SK-N-SH treated with all-trans-retinoic acid at 6 μM for 48 hours (cell line): Measurements from ENCODE around the gene CGREF1.

Experiments used
- ATAC-seq: fragments of 200-7000 bp; cut with Tn5 transposase; 3 replicates; pipeline ENCODE4 v1.9.1; 2020; ENCODE audit warnings: mild to moderate bottlenecking, moderate library complexity
- ARNTL ChIP-seq: fragments of 450-650 bp; formaldehyde crosslinking; IDR thresholded peaks from 2 replicates; pipeline ENCODE4 v1.5.0; 2020; ENCODE audit warnings: low read depth, mild to moderate bottlenecking, moderate library complexity, borderline replicate concordance
- BACH2 ChIP-seq: fragments of 250-450 bp; sonication (Bioruptor Pico); IDR thresholded peaks from 2 replicates; pipeline ENCODE4 v1.9.0; 2021; ENCODE audit warnings: mild to moderate bottlenecking, borderline replicate concordance
- CREB5 ChIP-seq: fragments of 250-450 bp; sonication (Bioruptor Pico); IDR thresholded peaks from 2 replicates; pipeline ENCODE4 v1.5.1; 2020; ENCODE audit warnings: low read depth, mild to moderate bottlenecking, moderate library complexity
- CSDC2 ChIP-seq: fragments of 250-450 bp; sonication (Bioruptor Pico); IDR thresholded peaks from 2 replicates; pipeline ENCODE4 v1.5.0; 2020; ENCODE audit warnings: mild to moderate bottlenecking, moderate library complexity
- CSRNP3 ChIP-seq: fragments of 250-450 bp; sonication (Bioruptor Pico); IDR thresholded peaks from 2 replicates; pipeline ENCODE4 v1.5.1; 2021; ENCODE audit warnings: mild to moderate bottlenecking, moderate library complexity
- ESRRG ChIP-seq: fragments of 250-450 bp; sonication (Bioruptor Pico); IDR thresholded peaks from 2 replicates; pipeline ENCODE4 v1.6.1; 2021; ENCODE audit warnings: mild to moderate bottlenecking
- GLIS3 ChIP-seq: fragments of 250-450 bp; sonication (Bioruptor Pico); IDR thresholded peaks from 2 replicates; pipeline ENCODE4 v1.5.0; 2020; ENCODE audit warnings: mild to moderate bottlenecking, moderate library complexity
- ISL1 ChIP-seq: fragments of 250-450 bp; sonication (Bioruptor Pico); IDR thresholded peaks from 2 replicates; pipeline ENCODE4 v2.1.2; 2022; ENCODE audit warnings: mild to moderate bottlenecking, moderate library complexity
- OSR1 ChIP-seq: fragments of 250-450 bp; sonication (Bioruptor Pico); IDR thresholded peaks from 2 replicates; pipeline ENCODE4 v1.8.0; 2022; ENCODE audit warnings: moderate library complexity, mild to moderate bottlenecking, inconsistent platforms
- PATZ1 ChIP-seq: fragments of 250-450 bp; sonication (Bioruptor Pico); IDR thresholded peaks from 2 replicates; pipeline ENCODE4 v1.8.0; 2020; ENCODE audit warnings: mild to moderate bottlenecking, moderate library complexity, borderline replicate concordance
- PPARA ChIP-seq: fragments of 250-450 bp; sonication (Bioruptor Pico); IDR thresholded peaks from 2 replicates; pipeline ENCODE4 v1.5.0; 2020; ENCODE audit warnings: mild to moderate bottlenecking, borderline replicate concordance
- RARB ChIP-seq: fragments of 250-450 bp; sonication (Bioruptor Pico); IDR thresholded peaks from 2 replicates; pipeline ENCODE4 v1.8.0; 2021; ENCODE audit warnings: mild to moderate bottlenecking, moderate library complexity
- SNAI2 ChIP-seq: fragments of 250-450 bp; sonication (Bioruptor Pico); IDR thresholded peaks from 2 replicates; pipeline ENCODE4 v1.5.0; 2020; ENCODE audit warnings: mild to moderate bottlenecking, moderate library complexity
- TCF4 ChIP-seq: fragments of 250-450 bp; sonication (Bioruptor Pico); IDR thresholded peaks from 2 replicates; pipeline ENCODE4 v1.8.0; 2021; ENCODE audit warnings: mild to moderate bottlenecking, moderate library complexity, borderline replicate concordance
- TOX ChIP-seq: fragments of 250-450 bp; sonication (Bioruptor Pico); IDR thresholded peaks from 2 replicates; pipeline ENCODE4 v1.8.0; 2021; ENCODE audit warnings: mild to moderate bottlenecking, moderate library complexity, borderline replicate concordance
- ZC3H10 ChIP-seq: fragments of 250-450 bp; sonication (Bioruptor Pico); IDR thresholded peaks from 2 replicates; pipeline ENCODE4 v1.5.1; 2021; ENCODE audit warnings: mild to moderate bottlenecking, moderate library complexity
- ZFP30 ChIP-seq: fragments of 450-650 bp; formaldehyde crosslinking; IDR thresholded peaks from 2 replicates; pipeline ENCODE4 v1.5.0; 2022; ENCODE audit warnings: mild to moderate bottlenecking, moderate library complexity
- ZNF565 ChIP-seq: fragments of 450-650 bp; formaldehyde crosslinking; conservative IDR thresholded peaks from 2 replicates; pipeline ENCODE4 v1.5.0; 2020; ENCODE audit warnings: low read depth, mild to moderate bottlenecking, moderate library complexity
- ZNF70 ChIP-seq: fragments of 450-650 bp; formaldehyde crosslinking; IDR thresholded peaks from 2 replicates; pipeline ENCODE4 v1.5.0; 2020; ENCODE audit warnings: mild to moderate bottlenecking, moderate library complexity
- ZNF8 ChIP-seq: fragments of 450-650 bp; formaldehyde crosslinking; IDR thresholded peaks from 2 replicates; pipeline ENCODE4 v1.5.0; 2020; ENCODE audit warnings: mild to moderate bottlenecking, moderate library complexity
- TF ChIP-seq, protein P1 (sequence below): fragments of 250-450 bp; sonication (Bioruptor Pico); IDR thresholded peaks from 2 replicates; pipeline ENCODE4 v1.8.0; 2021; ENCODE audit warnings: low read depth, mild to moderate bottlenecking, moderate library complexity, borderline replicate concordance
- TF ChIP-seq, protein P2 (sequence below): fragments of 250-450 bp; sonication (Bioruptor Pico); IDR thresholded peaks from 2 replicates; pipeline ENCODE4 v1.5.0; 2020; ENCODE audit warnings: mild to moderate bottlenecking, moderate library complexity

Gene CGREF1

GRCh38 chr2:27092696-27093429 is 26.1 kb downstream of the CGREF1 start (continued):
- no peak for TF ChIP-seq CREB5 (CRISPR knock-in tag)
- no peak for TF ChIP-seq GLIS3
- no peak for TF ChIP-seq CSDC2
- no peak for TF ChIP-seq ARNTL

DNA sequence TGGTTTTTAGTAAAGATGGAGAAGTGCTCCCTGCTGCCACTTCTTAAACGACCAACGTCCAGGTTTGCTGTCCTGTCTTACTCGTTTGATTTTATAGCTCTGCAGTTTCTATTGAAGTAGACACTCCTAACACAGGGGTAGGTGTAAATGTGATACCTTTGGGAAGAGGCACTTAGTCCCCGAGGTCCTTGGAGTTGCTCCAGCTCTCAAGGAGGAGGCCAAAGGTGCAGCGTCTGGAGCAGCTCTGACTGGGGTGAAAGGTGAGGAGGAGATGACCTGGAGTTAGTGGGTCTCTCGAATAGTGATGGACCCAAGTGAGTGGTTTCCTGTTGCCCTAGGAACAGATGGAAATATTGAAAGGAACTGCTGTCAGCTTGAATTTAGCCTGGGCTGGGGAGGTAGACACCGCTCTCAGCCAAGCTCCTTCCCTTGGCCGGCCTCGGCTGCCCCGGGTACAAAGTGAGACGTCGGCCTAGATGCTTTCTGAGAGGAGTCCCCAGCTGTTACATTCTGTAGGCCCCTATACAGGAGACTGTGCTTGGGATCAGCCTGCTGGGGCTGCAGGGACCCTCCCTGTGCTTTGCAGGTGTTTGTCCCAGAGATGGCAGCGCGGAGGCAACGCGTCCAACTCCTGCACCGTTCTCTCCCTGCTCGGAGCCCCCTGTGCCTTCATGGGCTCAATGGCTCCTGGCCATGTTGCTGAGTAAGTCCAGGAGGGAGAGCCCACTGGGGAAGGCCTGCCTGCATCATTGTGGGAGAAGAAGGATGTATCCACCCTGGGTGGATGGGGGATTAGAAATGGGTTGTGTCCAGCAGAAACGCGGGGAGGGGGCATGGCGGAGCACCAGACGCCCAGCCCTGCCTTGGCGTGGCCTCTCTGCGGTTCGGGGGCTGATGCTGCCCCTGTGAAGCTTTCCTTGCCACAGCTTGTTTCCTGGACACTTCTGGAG is 26.9 kb downstream of the CGREF1 start:
- no peak for ATAC-seq
- TF ChIP-seq TCF4 (no peak), GLIS3 (no peak), ZC3H10 (CRISPR knock-in tag) (no peak), ESRRG (CRISPR knock-in tag) (no peak), ZNF8 (no peak), CSRNP3 (CRISPR knock-in tag) (no peak), TOX (CRISPR knock-in tag) (no peak), PPARA (CRISPR knock-in tag) (no peak), ARNTL (no peak), SNAI2 (CRISPR knock-in tag) (no peak), ZNF565 (CRISPR knock-in tag) (no peak), PATZ1 (no peak), CSDC2 (no peak), ZFP30 (CRISPR knock-in tag) (no peak), OSR1 (CRISPR knock-in tag) (no peak), ISL1 (no peak), CREB5 (CRISPR knock-in tag) (no peak)
- TF ChIP-seq, protein P1, sequence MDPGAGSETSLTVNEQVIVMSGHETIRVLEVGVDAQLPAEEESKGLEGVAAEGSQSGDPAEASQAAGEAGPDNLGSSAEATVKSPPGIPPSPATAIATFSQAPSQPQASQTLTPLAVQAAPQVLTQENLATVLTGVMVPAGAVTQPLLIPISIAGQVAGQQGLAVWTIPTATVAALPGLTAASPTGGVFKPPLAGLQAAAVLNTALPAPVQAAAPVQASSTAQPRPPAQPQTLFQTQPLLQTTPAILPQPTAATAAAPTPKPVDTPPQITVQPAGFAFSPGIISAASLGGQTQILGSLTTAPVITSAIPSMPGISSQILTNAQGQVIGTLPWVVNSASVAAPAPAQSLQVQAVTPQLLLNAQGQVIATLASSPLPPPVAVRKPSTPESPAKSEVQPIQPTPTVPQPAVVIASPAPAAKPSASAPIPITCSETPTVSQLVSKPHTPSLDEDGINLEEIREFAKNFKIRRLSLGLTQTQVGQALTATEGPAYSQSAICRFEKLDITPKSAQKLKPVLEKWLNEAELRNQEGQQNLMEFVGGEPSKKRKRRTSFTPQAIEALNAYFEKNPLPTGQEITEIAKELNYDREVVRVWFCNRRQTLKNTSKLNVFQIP: no peak

GRCh38 chr2:27089111-27089954 is 29.6 kb downstream of the CGREF1 start:
- no peak for ATAC-seq
- TF ChIP-seq ZNF70 (no peak), PATZ1 (no peak), RARB (CRISPR knock-in tag) (no peak), SNAI2 (CRISPR knock-in tag) (no peak), BACH2 (CRISPR knock-in tag) (no peak)
- TF ChIP-seq, protein P1: no peak
- TF ChIP-seq, protein P2, sequence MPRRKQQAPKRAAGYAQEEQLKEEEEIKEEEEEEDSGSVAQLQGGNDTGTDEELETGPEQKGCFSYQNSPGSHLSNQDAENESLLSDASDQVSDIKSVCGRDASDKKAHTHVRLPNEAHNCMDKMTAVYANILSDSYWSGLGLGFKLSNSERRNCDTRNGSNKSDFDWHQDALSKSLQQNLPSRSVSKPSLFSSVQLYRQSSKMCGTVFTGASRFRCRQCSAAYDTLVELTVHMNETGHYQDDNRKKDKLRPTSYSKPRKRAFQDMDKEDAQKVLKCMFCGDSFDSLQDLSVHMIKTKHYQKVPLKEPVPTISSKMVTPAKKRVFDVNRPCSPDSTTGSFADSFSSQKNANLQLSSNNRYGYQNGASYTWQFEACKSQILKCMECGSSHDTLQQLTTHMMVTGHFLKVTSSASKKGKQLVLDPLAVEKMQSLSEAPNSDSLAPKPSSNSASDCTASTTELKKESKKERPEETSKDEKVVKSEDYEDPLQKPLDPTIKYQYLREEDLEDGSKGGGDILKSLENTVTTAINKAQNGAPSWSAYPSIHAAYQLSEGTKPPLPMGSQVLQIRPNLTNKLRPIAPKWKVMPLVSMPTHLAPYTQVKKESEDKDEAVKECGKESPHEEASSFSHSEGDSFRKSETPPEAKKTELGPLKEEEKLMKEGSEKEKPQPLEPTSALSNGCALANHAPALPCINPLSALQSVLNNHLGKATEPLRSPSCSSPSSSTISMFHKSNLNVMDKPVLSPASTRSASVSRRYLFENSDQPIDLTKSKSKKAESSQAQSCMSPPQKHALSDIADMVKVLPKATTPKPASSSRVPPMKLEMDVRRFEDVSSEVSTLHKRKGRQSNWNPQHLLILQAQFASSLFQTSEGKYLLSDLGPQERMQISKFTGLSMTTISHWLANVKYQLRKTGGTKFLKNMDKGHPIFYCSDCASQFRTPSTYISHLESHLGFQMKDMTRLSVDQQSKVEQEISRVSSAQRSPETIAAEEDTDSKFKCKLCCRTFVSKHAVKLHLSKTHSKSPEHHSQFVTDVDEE (CRISPR knock-in tag): no peak
